Right atrium auricular region (tissue), 2 donors: Measurements from ENCODE around the gene SLC7A6OS. TPM values are rescaled to one million over a fixed set of nuclear protein-coding genes. Genes with fewer than 3 reads are reported as not detected.

Experiments
- DNase-seq: peaks from one replicate; pipeline ENCODE4 v3.0.0-alpha.2; 2019; ENCODE audit warnings: low spot score
- H3K27ac ChIP-seq, 2 donors: fragments of 200-600 bp; sonication (generic); 1 replicate in 1 of 2; 2 replicates in 1 of 2; pipeline ENCODE4 v1.5.1; 2016 to 2019
- H3K27me3 ChIP-seq, 2 donors: fragments of 200-600 bp; sonication (generic); one replicate each; pipeline versions ENCODE4 v1.5.1 to v1.6.0; 2017 to 2019
- H3K36me3 ChIP-seq: fragments of 200-600 bp; sonication (generic); one replicate; pipeline ENCODE4 v1.5.1; 2016
- H3K4me1 ChIP-seq, 2 donors: fragments of 200-600 bp; sonication (generic); one replicate each; pipeline versions ENCODE4 v1.5.1 to v1.6.0; 2017 to 2019
- H3K4me3 ChIP-seq, 2 donors: fragments of 200-600 bp; sonication (generic); 1 replicate in 1 of 2; 2 replicates in 1 of 2; pipeline ENCODE4 v1.5.1; 2017 to 2019; ENCODE audit warnings: mild to moderate bottlenecking in 1 of 2, moderate library complexity in 1 of 2
- H3K9me3 ChIP-seq, 2 donors: fragments of 200-600 bp; sonication (generic); one replicate each; pipeline ENCODE4 v1.5.1; 2019
- total RNA-seq, 2 donors: library from RNA; depleted of rRNA; stranded (reverse); fragments of >200 nt; gene quantifications; one replicate each; pipeline ENCODE4 v1.1.0, GENCODE V29; 2016
- TF ChIP-seq, protein P1 (sequence below), 2 donors: fragments of 200-600 bp; sonication (generic); IDR thresholded peaks; one replicate each; pipeline ENCODE4 v1.5.1; 2019; ENCODE audit warnings: antibody characterized with exemption in 2 of 2

SLC7A6OS gene
- total RNA-seq, 2 donors from 2014 or later: 6.8 to 8.6 TPM

DNA sequence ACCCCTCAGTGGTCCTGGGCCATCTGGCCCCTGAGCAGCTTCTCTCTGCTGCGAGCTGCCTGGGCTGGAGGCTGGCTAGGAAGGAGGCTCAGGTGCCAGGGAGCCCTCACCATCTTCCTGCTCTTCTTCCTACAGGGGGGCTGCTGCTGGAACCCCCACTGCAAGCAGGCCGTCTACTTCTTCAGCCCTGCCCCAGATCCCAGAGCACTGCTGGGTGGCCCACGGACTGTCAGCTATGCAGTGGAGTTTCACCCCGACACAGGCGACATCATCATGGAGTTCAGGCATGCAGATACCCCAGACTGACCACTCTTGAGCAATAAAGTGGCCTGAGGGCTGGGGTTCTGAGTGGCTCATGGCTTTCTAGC lies 46.2 kb upstream of the SLC7A6OS start:
- H3K4me3 ChIP-seq: no peak overlapping the region
- no peak for DNase-seq
- TF ChIP-seq, protein P1, sequence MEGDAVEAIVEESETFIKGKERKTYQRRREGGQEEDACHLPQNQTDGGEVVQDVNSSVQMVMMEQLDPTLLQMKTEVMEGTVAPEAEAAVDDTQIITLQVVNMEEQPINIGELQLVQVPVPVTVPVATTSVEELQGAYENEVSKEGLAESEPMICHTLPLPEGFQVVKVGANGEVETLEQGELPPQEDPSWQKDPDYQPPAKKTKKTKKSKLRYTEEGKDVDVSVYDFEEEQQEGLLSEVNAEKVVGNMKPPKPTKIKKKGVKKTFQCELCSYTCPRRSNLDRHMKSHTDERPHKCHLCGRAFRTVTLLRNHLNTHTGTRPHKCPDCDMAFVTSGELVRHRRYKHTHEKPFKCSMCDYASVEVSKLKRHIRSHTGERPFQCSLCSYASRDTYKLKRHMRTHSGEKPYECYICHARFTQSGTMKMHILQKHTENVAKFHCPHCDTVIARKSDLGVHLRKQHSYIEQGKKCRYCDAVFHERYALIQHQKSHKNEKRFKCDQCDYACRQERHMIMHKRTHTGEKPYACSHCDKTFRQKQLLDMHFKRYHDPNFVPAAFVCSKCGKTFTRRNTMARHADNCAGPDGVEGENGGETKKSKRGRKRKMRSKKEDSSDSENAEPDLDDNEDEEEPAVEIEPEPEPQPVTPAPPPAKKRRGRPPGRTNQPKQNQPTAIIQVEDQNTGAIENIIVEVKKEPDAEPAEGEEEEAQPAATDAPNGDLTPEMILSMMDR (IDR thresholded peaks at IDR 0.05): no peak
- H3K4me1 ChIP-seq: no peaks in the 10 kb centered on the region
- no peaks in the 10 kb centered on the region for H3K9me3 ChIP-seq
- H3K36me3 ChIP-seq: peaks cover 63% of the 10 kb centered on the region
- H3K27ac ChIP-seq: no peak overlapping the region
- no peaks in the 10 kb centered on the region for H3K27me3 ChIP-seq

DNA sequence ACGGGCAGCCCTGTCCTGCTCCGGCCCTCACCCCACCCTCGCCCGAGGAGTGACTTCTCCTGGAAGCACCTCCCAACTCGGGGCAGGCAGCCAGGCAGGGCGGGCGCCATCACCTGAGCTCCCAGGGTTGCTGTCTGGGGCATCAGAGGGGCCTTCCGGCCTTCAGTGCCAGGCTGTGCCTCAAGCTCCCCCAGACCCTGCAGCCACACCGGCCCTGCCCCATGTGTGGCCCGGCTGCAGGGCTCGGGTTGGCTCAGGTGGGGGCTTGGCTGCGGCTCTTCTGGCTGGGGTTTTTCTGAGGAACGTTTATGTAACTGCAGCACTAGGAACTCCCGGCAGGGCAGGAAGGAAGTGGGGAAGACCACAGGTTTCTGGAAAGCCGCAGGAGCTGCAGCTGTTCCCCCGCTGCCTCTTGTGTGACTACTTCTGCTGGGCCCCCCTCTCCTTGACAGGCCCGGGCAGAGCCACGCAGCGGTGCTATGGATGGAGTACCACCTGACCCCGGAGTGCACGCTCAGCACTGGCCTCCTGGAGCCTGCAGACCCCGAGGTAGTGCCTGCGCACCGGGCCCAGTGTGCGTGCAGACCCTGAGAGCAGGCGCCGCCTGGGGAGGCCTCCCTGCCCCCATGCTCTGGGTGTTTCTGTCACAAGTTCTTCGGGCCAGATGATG lies 45.6 kb upstream of the SLC7A6OS start:
- DNase-seq: no peak
- Histone ChIP-seq H3K36me3 (peaks cover 68% of the 10 kb centered on the region), H3K4me1 (no peaks in the 10 kb centered on the region), H3K9me3 (no peaks in the 10 kb centered on the region), H3K27ac (no peak overlapping the region), H3K27me3 (no peaks in the 10 kb centered on the region), H3K4me3 (no peak overlapping the region)
- TF ChIP-seq, protein P1 (IDR thresholded peaks at IDR 0.05): no peak

- H3K36me3 ChIP-seq: peaks cover 70% of the 10 kb centered on the region
- H3K9me3 ChIP-seq: no peaks in the 10 kb centered on the region
- TF ChIP-seq, protein P1 (IDR thresholded peaks at IDR 0.05): no peak
- no peaks in the 10 kb centered on the region for H3K27me3 ChIP-seq
- no peaks in the 10 kb centered on the region for H3K4me1 ChIP-seq
- no peak overlapping the region for H3K27ac ChIP-seq
- DNase-seq: no peak
- H3K4me3 ChIP-seq: no peak overlapping the region
Observed at GRCh38 chr16:68355447-68356248, 44.9 kb upstream of the SLC7A6OS start.

GRCh38 chr16:68354816-68355215 lies 44.1 kb upstream of the SLC7A6OS start:
- no peaks in the 10 kb centered on the region for H3K27me3 ChIP-seq
- DNase-seq: no peak
- no peak overlapping the region for H3K27ac ChIP-seq
- H3K4me3 ChIP-seq: no peak overlapping the region
- no peaks in the 10 kb centered on the region for H3K4me1 ChIP-seq
- no peaks in the 10 kb centered on the region for H3K9me3 ChIP-seq
- peaks cover 78% of the 10 kb centered on the region for H3K36me3 ChIP-seq
- TF ChIP-seq, protein P1 (IDR thresholded peaks at IDR 0.05): no peak

DNA sequence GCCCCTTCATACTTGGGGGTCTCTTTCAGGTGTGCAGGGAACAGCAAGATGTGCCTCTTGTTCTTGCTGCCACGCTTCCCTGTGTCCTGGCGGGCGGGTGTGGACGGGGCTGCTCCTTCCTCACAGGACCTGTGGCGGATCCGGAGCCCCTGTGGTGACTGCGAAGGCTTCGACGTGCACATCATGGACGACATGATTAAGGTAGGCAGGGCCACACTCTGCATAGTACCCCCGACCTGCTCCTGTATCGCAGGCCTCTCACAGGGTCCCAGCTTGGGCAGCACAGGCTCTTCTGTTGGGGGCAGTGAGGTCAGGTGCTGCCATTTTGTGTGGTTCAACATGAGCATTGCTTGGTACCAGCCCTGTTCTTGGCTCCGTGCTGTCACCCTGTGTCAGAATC lies 42.6 kb upstream of the SLC7A6OS start:
- no peak for DNase-seq
- H3K27ac ChIP-seq: no peak overlapping the region
- peaks cover 87% of the 10 kb centered on the region for H3K36me3 ChIP-seq
- H3K9me3 ChIP-seq: no peaks in the 10 kb centered on the region
- TF ChIP-seq, protein P1 (IDR thresholded peaks at IDR 0.05): no peak
- no peak overlapping the region for H3K4me3 ChIP-seq
- no peaks in the 10 kb centered on the region for H3K4me1 ChIP-seq
- no peaks in the 10 kb centered on the region for H3K27me3 ChIP-seq
